Hematopoietic multipotent progenitor cell treated with erythropoietin and hydrocortisone succinate and interleukin-3 and kit ligand, for 8 days (in vitro differentiated cells): ENCODE results near the gene SLCO2B1.

ENCODE experiments used
- DNase-seq: peaks from one replicate; pipeline ENCODE4 v3.0.0-alpha.2; 2015

SLCO2B1 gene

GRCh38 chr11:75162954-75163353 lies 12.0 kb downstream of the SLCO2B1 start:
- DNase-seq = no peak

- DNase-seq = no peak
These were observed 13.3 kb downstream of the SLCO2B1 start for GRCh38 chr11:75163921-75164849.

GRCh38 chr11:75165721-75166120 lies 14.8 kb downstream of the SLCO2B1 start:
- DNase-seq = no peak

- DNase-seq = no peak
These were observed 15.9 kb downstream of the SLCO2B1 start for GRCh38 chr11:75166791-75167190.

GRCh38 chr11:75167617-75168016 lies 16.7 kb downstream of the SLCO2B1 start:
- DNase-seq = no peak

- no peak for DNase-seq
These were observed 18.4 kb downstream of the SLCO2B1 start for GRCh38 chr11:75169101-75169885.

GRCh38 chr11:75170516-75171201 lies 19.8 kb downstream of the SLCO2B1 start:
- no peak for DNase-seq

- no peak for DNase-seq
These were observed 22.4 kb downstream of the SLCO2B1 start for GRCh38 chr11:75173336-75173735.

- DNase-seq = no peak
These were observed 24.0 kb downstream of the SLCO2B1 start for GRCh38 chr11:75174781-75175370.

- no peak for DNase-seq
These were observed 31.8 kb downstream of the SLCO2B1 start for GRCh38 chr11:75182664-75183063.

GRCh38 chr11:75184051-75184450 lies 33.1 kb downstream of the SLCO2B1 start:
- DNase-seq = no peak

- no peak for DNase-seq
These were observed 34.0 kb downstream of the SLCO2B1 start for GRCh38 chr11:75184757-75185425.

- DNase-seq = no peak
These were observed 35.0 kb downstream of the SLCO2B1 start for GRCh38 chr11:75185866-75186265.

- no peak for DNase-seq
These were observed 36.1 kb downstream of the SLCO2B1 start for GRCh38 chr11:75186999-75187398.

- DNase-seq = no peak
These were observed 37.8 kb downstream of the SLCO2B1 start for GRCh38 chr11:75188671-75189070.

GRCh38 chr11:75189108-75189507 lies 38.2 kb downstream of the SLCO2B1 start:
- no peak for DNase-seq

GRCh38 chr11:75189911-75190310 lies 39.0 kb downstream of the SLCO2B1 start:
- no peak for DNase-seq

- no peak for DNase-seq
These were observed 39.9 kb downstream of the SLCO2B1 start for GRCh38 chr11:75190652-75191329.

GRCh38 chr11:75191330-75191717 lies 40.4 kb downstream of the SLCO2B1 start:
- DNase-seq = no peak

- no peak for DNase-seq
These were observed 42.4 kb downstream of the SLCO2B1 start for GRCh38 chr11:75193271-75193670.

GRCh38 chr11:75193711-75194110 lies 42.8 kb downstream of the SLCO2B1 start:
- no peak for DNase-seq

GRCh38 chr11:75194147-75194546 lies 43.2 kb downstream of the SLCO2B1 start:
- no peak for DNase-seq
